ENCODE results near the gene ARPC5.
"Not testable (repeated sequence)": the region's sequence is repeated elsewhere in the genome, so short reads cannot be mapped to it uniquely, and the experiment has no call there.

ARPC5 gene

DNA sequence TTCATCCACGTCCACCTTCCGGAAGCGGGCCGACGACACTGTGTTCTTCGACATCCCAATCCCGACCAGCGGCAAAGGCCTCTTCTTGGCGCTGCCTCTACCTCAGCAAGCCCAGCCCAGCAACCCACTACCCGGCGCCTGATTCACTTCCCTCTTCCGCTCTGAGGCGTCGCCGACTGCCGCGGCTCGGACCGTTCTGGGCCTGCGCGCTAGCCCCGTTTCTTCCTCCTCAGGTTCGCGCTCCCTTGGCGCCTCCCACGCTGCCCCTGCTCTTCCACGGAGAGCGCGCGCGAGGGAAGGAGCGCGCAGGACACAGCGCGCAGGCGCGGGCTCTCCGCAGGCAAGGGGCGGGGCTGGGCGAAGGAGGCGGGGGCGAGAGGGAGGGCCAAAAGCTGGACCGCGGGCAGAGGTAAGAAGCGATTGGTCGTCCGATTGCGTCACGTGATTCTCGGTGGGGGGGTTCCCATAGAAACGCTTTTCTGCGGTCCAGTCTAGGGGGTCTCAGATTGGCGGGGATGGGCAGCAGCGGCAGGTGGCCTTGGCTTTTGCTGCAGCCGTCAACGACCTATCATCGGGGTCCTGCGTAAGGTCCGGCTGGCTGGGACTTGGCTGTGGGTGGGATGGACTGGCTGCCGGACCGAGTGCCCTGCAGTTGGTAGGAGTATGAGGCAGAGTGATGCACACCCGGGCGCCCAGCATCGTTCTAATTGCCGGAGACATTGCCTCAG lies at the start of gene ARPC5:
Gene ARPC5 (minus strand): TSS at position 178 of the 728 bp plus-strand sequence. CDS start 124 bp downstream, at position 54.
- Mint-ChIP-seq H3K36me3 (ENCODE audit: low read depth) (peaks cover 24% of the 10 kb centered on the region), H3K27ac (peak within 1 kb of the TSS; percentile 99), H3K4me1 (ENCODE audit: low read depth) (peaks cover 22% of the 10 kb centered on the region), H3K27me3 (ENCODE audit: low read depth) (peaks cover 24% of the 10 kb centered on the region), H3K9me3 (no peaks in the 10 kb centered on the region), H3K4me3 (peak within 1 kb of the TSS; percentile 100)
- peak; percentile 97 for DNase-seq (ENCODE audit: low spot score)

DNA sequence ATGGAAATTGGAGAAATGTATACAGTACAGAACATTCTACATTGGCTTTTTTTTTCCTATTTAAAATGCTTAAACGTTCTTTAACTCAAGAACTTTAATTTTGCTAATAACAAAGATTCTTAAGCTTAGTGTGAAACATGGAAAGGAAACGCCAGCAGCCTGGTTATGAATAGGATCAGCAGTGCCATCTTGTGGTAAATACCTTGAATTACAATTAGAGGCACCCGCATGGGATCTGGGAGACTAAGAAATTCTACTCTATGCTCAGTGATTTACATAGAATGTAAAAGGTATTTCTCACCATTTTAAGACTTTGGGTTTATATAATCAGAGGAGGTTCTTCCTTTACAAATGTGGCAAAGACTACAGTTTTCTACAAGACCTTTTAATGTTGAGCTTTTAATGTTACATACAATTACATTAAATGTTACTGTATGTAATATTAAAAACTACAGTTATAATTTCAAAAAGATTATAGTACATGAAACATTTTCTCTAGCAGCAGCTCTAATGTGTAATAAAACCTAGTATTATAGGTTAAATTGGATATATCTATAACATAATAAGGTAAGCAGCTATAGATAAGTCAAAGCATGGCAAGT lies 49.6 kb upstream of the ARPC5 start:
- Mint-ChIP-seq H3K9me3 (no peaks in the 10 kb centered on the region), H3K4me3 (no peak overlapping the region), H3K27me3 (ENCODE audit: low read depth) (peaks cover 27% of the 10 kb centered on the region), H3K27ac (no peak overlapping the region), H3K36me3 (ENCODE audit: low read depth) (no peaks in the 10 kb centered on the region), H3K4me1 (ENCODE audit: low read depth) (no peaks in the 10 kb centered on the region)
- DNase-seq (ENCODE audit: low spot score), result no peak

DNA sequence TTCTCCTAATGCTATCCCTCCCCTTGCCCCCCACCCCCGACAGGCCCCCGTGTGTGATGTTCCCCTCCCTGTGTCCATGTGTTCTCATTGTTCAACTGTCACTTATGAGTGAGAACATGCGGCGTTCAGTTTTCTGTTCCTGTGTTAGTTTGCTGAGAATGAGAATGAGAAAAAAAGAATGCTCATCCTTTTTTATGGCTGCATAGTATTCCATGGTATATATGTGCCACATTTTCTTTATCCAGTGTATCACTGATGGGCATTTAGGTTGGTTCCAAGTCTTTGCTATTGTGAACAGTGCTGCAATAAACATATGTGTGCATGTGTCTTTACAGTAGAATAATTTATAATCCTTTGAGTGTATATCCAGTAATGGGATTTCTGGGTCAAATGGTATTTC lies 43.8 kb upstream of the ARPC5 start:
- DNase-seq (ENCODE audit: low spot score); H3K9me3 Mint-ChIP-seq; H3K4me1 Mint-ChIP-seq (ENCODE audit: low read depth); H3K4me3 Mint-ChIP-seq; H3K36me3 Mint-ChIP-seq (ENCODE audit: low read depth); H3K27ac Mint-ChIP-seq: not testable (repeated sequence)
- peaks cover 38% of the 10 kb centered on the region for H3K27me3 Mint-ChIP-seq (ENCODE audit: low read depth)

DNA sequence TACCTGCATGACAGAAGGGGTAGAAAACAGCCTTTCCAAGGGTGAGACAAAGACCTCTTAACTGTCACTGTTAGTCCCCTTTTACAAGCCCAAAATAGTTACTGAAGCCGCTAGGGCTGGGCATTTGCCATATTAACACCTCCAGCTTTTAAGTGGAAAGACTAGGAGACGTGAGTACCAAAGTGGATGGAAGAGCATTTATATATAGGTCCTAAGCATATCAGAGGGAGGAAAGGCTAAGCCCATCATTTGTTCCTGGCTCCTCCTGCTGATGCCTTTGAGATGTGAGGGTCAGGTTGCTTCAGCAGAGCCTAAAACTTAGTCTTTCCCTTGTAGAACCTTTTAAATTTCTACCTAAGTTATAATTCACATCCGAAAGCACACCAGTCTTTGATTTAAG lies 43.2 kb upstream of the ARPC5 start:
- Mint-ChIP-seq H3K36me3 (ENCODE audit: low read depth) (no peaks in the 10 kb centered on the region), H3K4me3 (no peak overlapping the region), H3K27ac (no peak overlapping the region), H3K4me1 (ENCODE audit: low read depth) (no peaks in the 10 kb centered on the region), H3K9me3 (no peaks in the 10 kb centered on the region), H3K27me3 (ENCODE audit: low read depth) (peaks cover 38% of the 10 kb centered on the region)
- no peak for DNase-seq (ENCODE audit: low spot score)

DNA sequence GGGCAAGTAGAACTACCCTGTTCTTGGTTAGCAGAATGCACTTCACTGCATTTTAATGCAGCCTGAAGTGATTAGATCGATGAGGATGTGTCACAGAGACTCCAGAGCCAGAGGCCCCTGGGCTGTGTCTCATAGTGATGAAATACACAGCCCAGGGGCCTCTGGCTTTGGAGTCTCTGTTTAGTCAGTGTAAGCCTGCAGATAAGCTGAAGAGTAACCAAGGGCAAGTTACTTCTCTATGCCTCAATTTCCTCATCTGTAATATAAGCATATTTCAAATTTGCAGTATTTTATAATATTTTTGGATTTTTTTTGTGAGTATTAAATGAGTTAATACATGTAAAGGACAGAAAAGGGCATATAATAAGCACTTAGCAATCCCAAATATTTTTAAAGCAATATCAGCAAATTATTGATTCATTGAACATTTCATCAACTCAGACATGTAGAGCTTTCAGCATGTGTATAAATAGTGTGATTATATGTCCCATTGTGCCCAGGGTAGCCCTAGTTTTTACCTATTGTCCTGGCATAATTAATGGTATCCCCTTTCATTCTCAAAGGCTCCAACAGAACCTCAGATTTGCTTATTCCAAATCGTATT lies 41.1 kb upstream of the ARPC5 start:
- no peak overlapping the region for H3K27ac Mint-ChIP-seq
- no peaks in the 10 kb centered on the region for H3K4me1 Mint-ChIP-seq (ENCODE audit: low read depth)
- H3K9me3 Mint-ChIP-seq, result no peaks in the 10 kb centered on the region
- H3K27me3 Mint-ChIP-seq (ENCODE audit: low read depth), result peaks cover 33% of the 10 kb centered on the region
- DNase-seq (ENCODE audit: low spot score), result no peak
- no peak overlapping the region for H3K4me3 Mint-ChIP-seq
- H3K36me3 Mint-ChIP-seq (ENCODE audit: low read depth), result no peaks in the 10 kb centered on the region

DNA sequence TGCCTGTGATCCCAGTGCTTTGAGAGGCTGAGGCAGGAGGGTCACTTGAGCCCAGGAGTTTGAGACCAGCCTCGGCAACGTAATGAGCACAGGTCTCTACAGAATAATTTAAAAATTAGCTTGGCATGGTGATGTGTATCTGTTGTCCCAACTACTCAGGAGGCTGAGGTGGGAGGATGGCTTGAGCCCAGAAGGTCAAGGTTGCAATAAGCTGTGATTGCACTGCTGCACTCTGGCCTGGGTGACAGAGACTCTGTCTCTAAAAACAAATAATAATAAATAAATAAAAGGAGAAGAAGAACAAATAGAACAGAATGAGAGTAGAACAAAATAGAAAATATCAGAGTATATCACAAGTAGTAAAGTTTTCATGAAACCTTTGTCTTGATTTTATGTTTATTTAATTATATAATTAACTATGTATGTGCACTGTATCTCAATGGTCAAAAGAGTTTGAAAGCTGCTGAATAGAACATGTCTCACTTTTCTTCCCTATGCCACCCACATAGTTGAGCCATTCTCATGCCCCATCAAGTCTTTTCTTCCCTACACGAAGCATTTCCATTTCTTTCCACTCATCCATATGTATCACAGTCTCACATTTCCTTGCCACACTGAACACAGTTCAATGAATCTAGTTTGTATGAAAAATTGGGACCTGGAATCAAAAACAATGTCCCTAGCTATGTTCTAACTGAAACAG lies 40.5 kb upstream of the ARPC5 start:
- no peaks in the 10 kb centered on the region for H3K4me1 Mint-ChIP-seq (ENCODE audit: low read depth)
- H3K4me3 Mint-ChIP-seq, result no peak overlapping the region
- no peaks in the 10 kb centered on the region for H3K36me3 Mint-ChIP-seq (ENCODE audit: low read depth)
- no peak overlapping the region for H3K27ac Mint-ChIP-seq
- DNase-seq (ENCODE audit: low spot score), result no peak
- H3K27me3 Mint-ChIP-seq (ENCODE audit: low read depth), result peaks cover 31% of the 10 kb centered on the region
- H3K9me3 Mint-ChIP-seq, result no peaks in the 10 kb centered on the region

DNA sequence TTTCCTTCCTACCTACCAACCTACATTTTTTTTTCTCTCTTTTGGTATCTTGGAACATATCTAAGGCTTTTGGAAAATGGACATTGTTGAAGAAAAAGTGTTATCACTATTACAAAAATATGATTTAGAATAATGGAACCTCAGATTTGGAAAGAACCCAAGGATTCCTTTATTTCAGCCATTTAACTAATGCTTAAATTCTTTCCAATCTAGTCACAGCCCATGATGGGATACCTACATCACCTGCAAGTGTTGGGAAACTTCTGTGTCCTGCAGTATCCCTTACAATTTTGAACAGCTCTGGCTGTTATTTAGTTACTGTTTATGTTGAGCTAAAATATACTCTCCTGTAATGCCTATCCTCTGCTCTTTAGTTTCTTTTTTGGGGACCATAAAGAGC lies 39.8 kb upstream of the ARPC5 start:
- H3K27ac Mint-ChIP-seq, result no peak overlapping the region
- H3K27me3 Mint-ChIP-seq (ENCODE audit: low read depth), result peaks cover 33% of the 10 kb centered on the region
- peaks cover 4% of the 10 kb centered on the region for H3K9me3 Mint-ChIP-seq
- no peak for DNase-seq (ENCODE audit: low spot score)
- no peak overlapping the region for H3K4me3 Mint-ChIP-seq
- H3K36me3 Mint-ChIP-seq (ENCODE audit: low read depth), result no peaks in the 10 kb centered on the region
- H3K4me1 Mint-ChIP-seq (ENCODE audit: low read depth), result no peaks in the 10 kb centered on the region

DNA sequence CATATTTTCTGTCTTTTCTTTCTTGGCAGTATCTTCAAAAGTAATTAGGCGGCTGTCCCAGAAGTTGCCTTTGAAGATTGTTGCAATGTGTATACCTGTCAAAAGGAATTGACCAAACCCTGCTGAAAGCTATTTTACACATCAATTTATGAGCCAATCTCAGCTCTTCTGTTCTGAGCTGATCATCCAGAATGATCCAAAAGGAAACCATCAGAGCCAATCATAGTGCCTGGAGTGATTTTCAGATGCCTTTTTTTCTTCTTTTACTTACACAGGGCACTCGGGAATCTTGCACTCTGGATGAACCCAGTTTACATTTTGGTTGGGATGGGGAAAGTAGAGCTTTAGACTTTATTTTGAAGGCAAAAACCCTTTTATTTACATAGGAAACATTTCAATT lies 39.3 kb upstream of the ARPC5 start:
- no peaks in the 10 kb centered on the region for H3K36me3 Mint-ChIP-seq (ENCODE audit: low read depth)
- no peak for DNase-seq (ENCODE audit: low spot score)
- no peak overlapping the region for H3K27ac Mint-ChIP-seq
- peaks cover 33% of the 10 kb centered on the region for H3K27me3 Mint-ChIP-seq (ENCODE audit: low read depth)
- no peak overlapping the region for H3K4me3 Mint-ChIP-seq
- H3K9me3 Mint-ChIP-seq, result peaks cover 4% of the 10 kb centered on the region
- no peaks in the 10 kb centered on the region for H3K4me1 Mint-ChIP-seq (ENCODE audit: low read depth)

DNA sequence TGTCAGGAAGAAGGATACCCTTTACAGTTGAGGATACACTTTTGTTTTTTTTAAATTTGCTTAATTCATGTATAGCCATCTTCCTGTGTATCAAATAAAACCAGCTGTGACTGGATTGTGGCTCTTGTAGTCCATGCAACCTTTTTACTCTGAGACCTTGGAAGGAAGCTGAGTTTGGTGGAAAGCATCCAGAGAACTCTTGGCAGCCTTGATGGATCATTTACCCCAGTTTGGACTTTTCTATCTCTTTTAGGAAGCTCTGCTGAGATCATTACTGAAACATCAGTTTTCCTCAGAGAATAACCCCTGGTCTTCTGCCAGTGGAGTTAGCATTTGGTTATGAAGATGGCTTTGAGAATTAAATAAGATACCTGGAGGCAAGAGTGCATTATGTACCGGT lies 38.8 kb upstream of the ARPC5 start:
- Mint-ChIP-seq H3K27ac (no peak overlapping the region), H3K36me3 (ENCODE audit: low read depth) (no peaks in the 10 kb centered on the region), H3K4me3 (no peak overlapping the region), H3K27me3 (ENCODE audit: low read depth) (peaks cover 34% of the 10 kb centered on the region), H3K9me3 (peaks cover 4% of the 10 kb centered on the region), H3K4me1 (ENCODE audit: low read depth) (no peaks in the 10 kb centered on the region)
- DNase-seq (ENCODE audit: low spot score), result no peak

DNA sequence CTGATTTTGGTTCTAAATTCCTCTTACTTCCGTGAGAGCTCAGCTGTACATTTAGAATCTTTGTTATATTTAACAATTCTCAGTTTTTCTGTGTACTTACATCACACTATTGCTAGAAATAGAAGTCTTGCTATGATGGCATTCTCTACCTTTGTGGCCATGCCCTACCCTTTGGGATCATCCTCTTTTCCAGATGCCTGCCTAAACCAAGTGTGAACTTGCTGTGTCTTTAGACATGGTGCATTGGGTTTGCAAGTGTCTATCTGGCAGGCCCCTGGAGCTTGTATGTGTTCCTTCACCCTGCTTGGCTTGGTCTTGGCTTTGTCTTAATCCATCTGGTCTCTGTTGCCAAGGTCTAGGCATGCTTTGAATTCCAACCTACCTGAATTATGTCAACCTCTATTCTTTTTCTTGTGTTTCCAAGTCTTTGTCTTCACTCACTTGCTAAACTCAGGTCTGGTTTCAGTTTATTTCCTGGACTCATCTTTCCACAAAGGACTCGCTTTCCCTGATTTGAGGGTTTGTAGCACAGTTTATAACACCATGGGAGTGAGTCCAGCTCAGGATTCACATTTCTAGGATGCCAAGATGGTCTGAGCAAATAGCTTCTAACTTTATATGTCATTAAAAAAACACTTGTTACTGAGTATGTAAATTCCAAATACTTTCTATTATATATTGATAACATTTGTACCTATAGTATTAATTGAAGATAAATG lies 38.2 kb upstream of the ARPC5 start:
- H3K27me3 Mint-ChIP-seq (ENCODE audit: low read depth), result peaks cover 36% of the 10 kb centered on the region
- no peaks in the 10 kb centered on the region for H3K36me3 Mint-ChIP-seq (ENCODE audit: low read depth)
- H3K9me3 Mint-ChIP-seq, result peaks cover 4% of the 10 kb centered on the region
- H3K27ac Mint-ChIP-seq, result no peak overlapping the region
- no peaks in the 10 kb centered on the region for H3K4me1 Mint-ChIP-seq (ENCODE audit: low read depth)
- DNase-seq (ENCODE audit: low spot score), result no peak
- no peak overlapping the region for H3K4me3 Mint-ChIP-seq

DNA sequence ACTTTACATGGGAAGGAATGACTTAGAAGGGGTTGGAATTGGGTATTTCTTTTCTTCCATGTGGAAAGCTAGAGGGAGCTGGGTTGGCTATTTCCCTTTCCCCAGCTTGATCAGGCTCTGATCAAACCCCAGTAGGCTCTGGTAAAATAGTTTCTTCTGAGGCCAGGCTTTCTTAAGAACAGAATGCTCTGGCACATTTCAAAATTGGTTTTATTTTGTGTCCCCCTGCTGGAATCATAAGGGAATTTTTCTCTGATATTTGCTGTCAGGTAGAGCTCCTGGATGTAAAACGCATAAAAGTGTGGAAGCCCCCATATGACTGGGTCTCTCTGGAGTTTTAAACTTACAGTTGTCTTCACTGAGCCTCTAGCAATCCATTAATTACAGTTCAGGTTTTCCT lies 34.6 kb upstream of the ARPC5 start:
- DNase-seq (ENCODE audit: low spot score), result no peak
- Mint-ChIP-seq H3K4me3 (no peak overlapping the region), H3K27me3 (ENCODE audit: low read depth) (peaks cover 25% of the 10 kb centered on the region), H3K27ac (no peak overlapping the region), H3K9me3 (peaks cover 4% of the 10 kb centered on the region), H3K36me3 (ENCODE audit: low read depth) (no peaks in the 10 kb centered on the region), H3K4me1 (ENCODE audit: low read depth) (no peaks in the 10 kb centered on the region)

DNA sequence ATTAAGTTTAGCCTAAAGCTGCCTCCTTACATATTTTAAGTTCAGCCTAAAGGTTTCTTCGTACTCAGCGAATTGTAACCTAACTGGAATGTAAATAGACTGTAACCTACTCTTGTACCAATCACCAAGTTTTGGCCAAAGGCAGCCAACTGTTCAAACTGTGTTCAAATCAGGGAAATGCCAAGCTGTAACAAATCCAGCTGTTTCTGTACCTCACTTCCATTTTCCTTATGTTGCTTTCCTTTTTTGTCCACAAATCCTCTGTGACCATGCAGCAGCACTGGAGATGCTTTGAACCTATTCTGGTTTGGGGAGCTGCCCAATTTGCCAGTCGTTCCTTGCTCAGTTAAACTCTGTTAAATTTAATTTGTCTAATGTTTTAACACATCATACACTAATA lies 20.8 kb upstream of the ARPC5 start:
- peaks cover 12% of the 10 kb centered on the region for H3K27me3 Mint-ChIP-seq (ENCODE audit: low read depth)
- H3K4me1 Mint-ChIP-seq (ENCODE audit: low read depth), result peaks cover 31% of the 10 kb centered on the region
- H3K27ac Mint-ChIP-seq, result no peak overlapping the region
- H3K4me3 Mint-ChIP-seq, result no peak overlapping the region
- H3K36me3 Mint-ChIP-seq (ENCODE audit: low read depth), result no peaks in the 10 kb centered on the region
- H3K9me3 Mint-ChIP-seq, result no peaks in the 10 kb centered on the region
- no peak for DNase-seq (ENCODE audit: low spot score)

DNA sequence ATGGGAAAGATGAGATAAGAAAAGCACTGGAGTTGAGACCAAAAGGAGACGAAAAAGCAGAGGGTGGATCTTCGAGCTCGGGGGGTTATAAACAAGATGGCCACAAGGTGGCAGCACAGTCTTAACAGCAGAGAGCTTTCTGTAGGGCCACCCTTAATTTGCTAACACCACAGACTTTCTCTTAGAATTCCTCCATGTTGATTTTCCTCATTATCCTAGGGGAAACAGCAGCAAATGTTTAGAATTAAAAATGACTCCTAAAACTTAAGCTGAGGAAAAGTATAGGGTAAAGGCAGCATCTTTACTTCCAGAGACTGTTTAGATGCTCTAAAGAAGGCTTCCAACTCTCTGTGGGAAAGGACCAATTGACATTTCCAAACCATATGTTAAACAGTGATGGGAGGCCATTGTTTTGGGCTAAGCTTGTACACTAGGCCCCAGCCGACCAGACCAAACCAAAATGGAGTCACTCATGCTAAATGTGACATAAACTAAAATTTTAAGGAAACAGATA lies 20.0 kb upstream of the ARPC5 start:
- H3K36me3 Mint-ChIP-seq (ENCODE audit: low read depth), result no peaks in the 10 kb centered on the region
- H3K27ac Mint-ChIP-seq, result no peak overlapping the region
- H3K27me3 Mint-ChIP-seq (ENCODE audit: low read depth), result peaks cover 8% of the 10 kb centered on the region
- peak; percentile 41 for DNase-seq (ENCODE audit: low spot score)
- no peak overlapping the region for H3K4me3 Mint-ChIP-seq
- no peaks in the 10 kb centered on the region for H3K9me3 Mint-ChIP-seq
- peaks cover 36% of the 10 kb centered on the region for H3K4me1 Mint-ChIP-seq (ENCODE audit: low read depth)

Data from T-helper 2 cell treated with Interferon-gamma antibody and Interleukin-4, amounts not matched to agents 5 μg/mL and 100 μg/mL, for 36 hours (primary cell).